Measurements from ENCODE around the gene TSPYL1. TPM values are rescaled to one million over a fixed set of nuclear protein-coding genes. Genes with fewer than 3 reads are reported as not detected.

Gene TSPYL1
- total and polyA plus RNA-seq, 10 of the 15 experiments (the other 5 are each of a cell fraction or from before 2014, with no cell fraction given): 22.9 to 44.1 (median 27.0) TPM

- ChIA-PET POLR2A (no interaction called here), SMC1A (ENCODE audit: uncharacterized antibody, unreplicated experiment) (interaction anchor here (0.6 to 1.4 kb wide), 2 partner anchors 14 to 23 kb away, joined by 3 to 4 read pairs; no protein-coding TSS in a partner anchor), RAD21 (ENCODE audit: unreplicated experiment) (no interaction called here), CTCF (interaction anchor here (0.9 to 2.9 kb wide), 3 partner anchors 28 to 289 kb away, joined by 3 to 9 read pairs (median 4); no protein-coding TSS in a partner anchor)
- TF ChIP-seq, protein P1, sequence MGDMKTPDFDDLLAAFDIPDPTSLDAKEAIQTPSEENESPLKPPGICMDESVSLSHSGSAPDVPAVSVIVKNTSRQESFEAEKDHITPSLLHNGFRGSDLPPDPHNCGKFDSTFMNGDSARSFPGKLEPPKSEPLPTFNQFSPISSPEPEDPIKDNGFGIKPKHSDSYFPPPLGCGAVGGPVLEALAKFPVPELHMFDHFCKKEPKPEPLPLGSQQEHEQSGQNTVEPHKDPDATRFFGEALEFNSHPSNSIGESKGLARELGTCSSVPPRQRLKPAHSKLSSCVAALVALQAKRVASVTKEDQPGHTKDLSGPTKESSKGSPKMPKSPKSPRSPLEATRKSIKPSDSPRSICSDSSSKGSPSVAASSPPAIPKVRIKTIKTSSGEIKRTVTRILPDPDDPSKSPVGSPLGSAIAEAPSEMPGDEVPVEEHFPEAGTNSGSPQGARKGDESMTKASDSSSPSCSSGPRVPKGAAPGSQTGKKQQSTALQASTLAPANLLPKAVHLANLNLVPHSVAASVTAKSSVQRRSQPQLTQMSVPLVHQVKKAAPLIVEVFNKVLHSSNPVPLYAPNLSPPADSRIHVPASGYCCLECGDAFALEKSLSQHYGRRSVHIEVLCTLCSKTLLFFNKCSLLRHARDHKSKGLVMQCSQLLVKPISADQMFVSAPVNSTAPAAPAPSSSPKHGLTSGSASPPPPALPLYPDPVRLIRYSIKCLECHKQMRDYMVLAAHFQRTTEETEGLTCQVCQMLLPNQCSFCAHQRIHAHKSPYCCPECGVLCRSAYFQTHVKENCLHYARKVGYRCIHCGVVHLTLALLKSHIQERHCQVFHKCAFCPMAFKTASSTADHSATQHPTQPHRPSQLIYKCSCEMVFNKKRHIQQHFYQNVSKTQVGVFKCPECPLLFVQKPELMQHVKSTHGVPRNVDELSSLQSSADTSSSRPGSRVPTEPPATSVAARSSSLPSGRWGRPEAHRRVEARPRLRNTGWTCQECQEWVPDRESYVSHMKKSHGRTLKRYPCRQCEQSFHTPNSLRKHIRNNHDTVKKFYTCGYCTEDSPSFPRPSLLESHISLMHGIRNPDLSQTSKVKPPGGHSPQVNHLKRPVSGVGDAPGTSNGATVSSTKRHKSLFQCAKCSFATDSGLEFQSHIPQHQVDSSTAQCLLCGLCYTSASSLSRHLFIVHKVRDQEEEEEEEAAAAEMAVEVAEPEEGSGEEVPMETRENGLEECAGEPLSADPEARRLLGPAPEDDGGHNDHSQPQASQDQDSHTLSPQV (IDR thresholded peaks at IDR 0.05): no peak
- TF ChIP-seq ZNF217 (IDR thresholded peaks at IDR 0.05) (no peak), STAT1 (conservative IDR thresholded peaks at IDR 0.05) (no peak), STAT3 (IDR thresholded peaks at IDR 0.05; ENCODE audit: low read depth, low read length) (no peak), TBL1XR1 (IDR thresholded peaks at IDR 0.05; ENCODE audit: low read depth, low read length) (no peak), MEF2A (IDR thresholded peaks at IDR 0.05; ENCODE audit: insufficient read depth, low read depth, low read length) (no peak), GATAD2B (conservative IDR thresholded peaks at IDR 0.05; ENCODE audit: low read depth) (no peak), SIN3A (IDR thresholded peaks at IDR 0.05; ENCODE audit: low read depth, low read length) (no peak), HSF1 (IDR thresholded peaks at IDR 0.05; ENCODE audit: low read depth, low read length) (no peak), USF2 (IDR thresholded peaks at IDR 0.05; ENCODE audit: borderline replicate concordance, low read depth, low read length) (no peak)
- TF ChIP-seq, protein P2, sequence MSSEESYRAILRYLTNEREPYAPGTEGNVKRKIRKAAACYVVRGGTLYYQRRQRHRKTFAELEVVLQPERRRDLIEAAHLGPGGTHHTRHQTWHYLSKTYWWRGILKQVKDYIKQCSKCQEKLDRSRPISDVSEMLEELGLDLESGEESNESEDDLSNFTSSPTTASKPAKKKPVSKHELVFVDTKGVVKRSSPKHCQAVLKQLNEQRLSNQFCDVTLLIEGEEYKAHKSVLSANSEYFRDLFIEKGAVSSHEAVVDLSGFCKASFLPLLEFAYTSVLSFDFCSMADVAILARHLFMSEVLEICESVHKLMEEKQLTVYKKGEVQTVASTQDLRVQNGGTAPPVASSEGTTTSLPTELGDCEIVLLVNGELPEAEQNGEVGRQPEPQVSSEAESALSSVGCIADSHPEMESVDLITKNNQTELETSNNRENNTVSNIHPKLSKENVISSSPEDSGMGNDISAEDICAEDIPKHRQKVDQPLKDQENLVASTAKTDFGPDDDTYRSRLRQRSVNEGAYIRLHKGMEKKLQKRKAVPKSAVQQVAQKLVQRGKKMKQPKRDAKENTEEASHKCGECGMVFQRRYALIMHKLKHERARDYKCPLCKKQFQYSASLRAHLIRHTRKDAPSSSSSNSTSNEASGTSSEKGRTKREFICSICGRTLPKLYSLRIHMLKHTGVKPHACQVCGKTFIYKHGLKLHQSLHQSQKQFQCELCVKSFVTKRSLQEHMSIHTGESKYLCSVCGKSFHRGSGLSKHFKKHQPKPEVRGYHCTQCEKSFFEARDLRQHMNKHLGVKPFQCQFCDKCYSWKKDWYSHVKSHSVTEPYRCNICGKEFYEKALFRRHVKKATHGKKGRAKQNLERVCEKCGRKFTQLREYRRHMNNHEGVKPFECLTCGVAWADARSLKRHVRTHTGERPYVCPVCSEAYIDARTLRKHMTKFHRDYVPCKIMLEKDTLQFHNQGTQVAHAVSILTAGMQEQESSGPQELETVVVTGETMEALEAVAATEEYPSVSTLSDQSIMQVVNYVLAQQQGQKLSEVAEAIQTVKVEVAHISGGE (CRISPR knock-in tag; IDR thresholded peaks at IDR 0.05): no peak
- H3K27ac ChIP-seq (ENCODE audit: control insufficient read depth, insufficient read depth): no peak overlapping the region
- FAIRE-seq: no peak
- H3K36me3 ChIP-seq (ENCODE audit: control insufficient read depth in 2 of 2, insufficient read depth in 2 of 2, low read length in 1 of 2): peaks cover 0 to 5% of the 10 kb centered on the region in 2 experiments; a peak in 1 of 4 replicates
- no peak for DNase-seq (ENCODE audit: low read depth, low spot score)
- WGBS (ENCODE audit: insufficient coverage, insufficient replicate concordance, low lambda C conversion rate, missing lambda C conversion rate): 99% methylated on average over 4 of the region's 4 CpGs
- H3K9ac ChIP-seq (ENCODE audit: control insufficient read depth, insufficient read depth, low read length): no peak overlapping the region
- no TSS peak for BruUV-seq (replicated peaks)
- H2AFZ ChIP-seq (ENCODE audit: control insufficient read depth, low read depth, low read length): no peak overlapping the region
- no peaks in the 10 kb centered on the region; the same call in 1 of the 2 replicates for H4K20me1 ChIP-seq (ENCODE audit: control insufficient read depth, insufficient read depth)
- no peak overlapping the region for H3K4me3 ChIP-seq
- H3K9me3 ChIP-seq (replicated peaks; ENCODE audit: control insufficient read depth, insufficient read depth, low read length): no peaks in the 10 kb centered on the region; the same call in 2 of the 3 replicates
- in situ Hi-C loops (cut with MboI): no loop called here
- ATAC-seq: no peak
- H3K4me2 ChIP-seq (ENCODE audit: control insufficient read depth, insufficient read depth): no peak overlapping the region
- peaks cover 6% of the 10 kb centered on the region for H3K79me2 ChIP-seq (ENCODE audit: control insufficient read depth, insufficient read depth, low read length)
- no peaks in the 10 kb centered on the region for H3K4me1 ChIP-seq (ENCODE audit: control insufficient read depth, insufficient read depth, low read length)
- H3K27me3 ChIP-seq (replicated peaks in 1 of 2; ENCODE audit: control insufficient read depth in 2 of 2, insufficient read depth in 2 of 2, low read length in 1 of 2): no peaks in the 10 kb centered on the region
- intact Hi-C loops (cut with micrococcal nuclease; ENCODE audit: unreplicated experiment): no loop called here
These were observed 33.6 kb downstream of the TSPYL1 start for GRCh38 chr6:116246089-116246488.
